AG08395 (cell line): ENCODE measurements around the gene NKAIN2.
"Not testable (repeated sequence)": the region's sequence is repeated elsewhere in the genome, so short reads cannot be mapped to it uniquely, and the experiment has no call there.

Experiments used
- DNase-seq: peaks from one replicate; pipeline ENCODE4 v3.0.0; 2012; ENCODE audit warnings: mixed read lengths, low spot score

NKAIN2 gene

GRCh38 chr6:123966618-123967017 is 163.0 kb downstream of the NKAIN2 start:
- DNase-seq, result no peak

- DNase-seq, result no peak
These were observed 164.2 kb downstream of the NKAIN2 start for GRCh38 chr6:123967905-123968304.

- no peak for DNase-seq
These were observed 169.1 kb downstream of the NKAIN2 start for GRCh38 chr6:123972600-123973294.

GRCh38 chr6:123980311-123980710 is 176.6 kb downstream of the NKAIN2 start:
- DNase-seq, result no peak

- no peak for DNase-seq
These were observed 183.3 kb downstream of the NKAIN2 start for GRCh38 chr6:123986938-123987337.

GRCh38 chr6:123989918-123990317 is 186.3 kb downstream of the NKAIN2 start:
- DNase-seq, result not testable (repeated sequence)

- no peak for DNase-seq
These were observed 186.7 kb downstream of the NKAIN2 start for GRCh38 chr6:123990376-123990775.

- DNase-seq, result no peak
These were observed 190.5 kb downstream of the NKAIN2 start for GRCh38 chr6:123994168-123994567.

- no peak for DNase-seq
These were observed 191.4 kb downstream of the NKAIN2 start for GRCh38 chr6:123994891-123995635.

- DNase-seq, result no peak
These were observed 193.6 kb downstream of the NKAIN2 start for GRCh38 chr6:123997223-123997622.

GRCh38 chr6:124002377-124003081 is 198.9 kb downstream of the NKAIN2 start:
- no peak for DNase-seq

GRCh38 chr6:124007266-124007665 is 203.6 kb downstream of the NKAIN2 start:
- no peak for DNase-seq

- no peak for DNase-seq
These were observed 204.6 kb downstream of the NKAIN2 start for GRCh38 chr6:124008000-124008987.

- no peak for DNase-seq
These were observed 205.5 kb downstream of the NKAIN2 start for GRCh38 chr6:124008988-124009765.

- DNase-seq, result no peak
These were observed 206.9 kb downstream of the NKAIN2 start for GRCh38 chr6:124010574-124010973.

- no peak for DNase-seq
These were observed 207.5 kb downstream of the NKAIN2 start for GRCh38 chr6:124011180-124011579.

GRCh38 chr6:124022051-124022450 is 218.4 kb downstream of the NKAIN2 start:
- not testable (repeated sequence) for DNase-seq

- DNase-seq, result no peak
These were observed 219.0 kb downstream of the NKAIN2 start for GRCh38 chr6:124022641-124023040.

- no peak for DNase-seq
These were observed 223.0 kb downstream of the NKAIN2 start for GRCh38 chr6:124026694-124027093.

GRCh38 chr6:124027392-124027791 is 223.7 kb downstream of the NKAIN2 start:
- no peak for DNase-seq

GRCh38 chr6:124028117-124028516 is 224.5 kb downstream of the NKAIN2 start:
- DNase-seq, result no peak
